HUES64 (cell line): ENCODE measurements around the gene SOST.

ENCODE experiments used
- H3K27ac ChIP-seq: 2 replicates; pipeline ENCODE4 v1.7.0; 2013; ENCODE audit warnings: low read depth, low read length, inconsistent platforms
- H3K27me3 ChIP-seq: 2 replicates; pipeline ENCODE4 v1.6.1; 2013; ENCODE audit warnings: mild to moderate bottlenecking, low read length; ENCODE audit not compliant: insufficient read depth
- H3K36me3 ChIP-seq: 2 replicates; pipeline ENCODE4 v1.6.1; 2013; ENCODE audit warnings: mild to moderate bottlenecking, low read length; ENCODE audit not compliant: insufficient read depth
- H3K4me1 ChIP-seq: 2 replicates; pipeline ENCODE4 v1.6.1; 2013; ENCODE audit warnings: mild to moderate bottlenecking, low read length, moderate library complexity; ENCODE audit not compliant: insufficient read depth
- H3K4me3 ChIP-seq: 2 replicates; pipeline ENCODE4 v1.5.1; 2013; ENCODE audit warnings: mild to moderate bottlenecking, low read length, moderate library complexity
- H3K9ac ChIP-seq: 2 replicates; pipeline ENCODE4 v1.6.1; 2013; ENCODE audit warnings: mild to moderate bottlenecking, low read depth, low read length
- H3K9me3 ChIP-seq: 2 replicates; pipeline ENCODE4 v1.6.1; 2013; ENCODE audit warnings: low read depth, low read length; ENCODE audit not compliant: insufficient read depth
- WGBS: fragments of 150-250, 120-280 bp; methylation state at CpG from one replicate; pipeline ENCODE4 v1.1.7; 2013; ENCODE audit warnings: missing lambda C conversion rate; 5-methylcytosine and 5-hydroxymethylcytosine counted together

SOST gene

GRCh38 chr17:43720311-43721060 is 38.1 kb downstream of the SOST start:
- Histone ChIP-seq H3K9ac (peak overlapping the region; percentile 88), H3K36me3 (no peaks in the 10 kb centered on the region), H3K27ac (peak overlapping the region; percentile 72), H3K4me1 (peaks cover 16% of the 10 kb centered on the region), H3K27me3 (peaks cover 4% of the 10 kb centered on the region), H3K4me3 (peak overlapping the region; percentile 63), H3K9me3 (no peaks in the 10 kb centered on the region)
- 4% methylated on average over 63 of the region's 64 CpGs for WGBS

- Histone ChIP-seq H3K27ac (no peak overlapping the region), H3K9me3 (no peaks in the 10 kb centered on the region), H3K4me3 (no peak overlapping the region), H3K4me1 (peaks cover 16% of the 10 kb centered on the region), H3K27me3 (peaks cover 13% of the 10 kb centered on the region), H3K9ac (no peak overlapping the region), H3K36me3 (no peaks in the 10 kb centered on the region)
- 95% methylated on average over 3 of the region's 3 CpGs for WGBS
Observed at GRCh38 chr17:43719578-43719977, 39.0 kb downstream of the SOST start.

- 25% methylated on average over 5 of the region's 5 CpGs for WGBS
- peaks cover 21% of the 10 kb centered on the region for H3K4me1 ChIP-seq
- H3K27ac ChIP-seq: no peak overlapping the region
Observed at GRCh38 chr17:43718544-43718943, 40.0 kb downstream of the SOST start.

GRCh38 chr17:43717913-43718312 is 40.7 kb downstream of the SOST start:
- H3K9ac ChIP-seq: no peak overlapping the region
- H3K36me3 ChIP-seq: no peaks in the 10 kb centered on the region
- 75% methylated on average over 5 of the region's 6 CpGs for WGBS
- no peaks in the 10 kb centered on the region for H3K9me3 ChIP-seq
- H3K4me1 ChIP-seq: peaks cover 24% of the 10 kb centered on the region
- no peak overlapping the region for H3K4me3 ChIP-seq
- H3K27ac ChIP-seq: no peak overlapping the region
- peaks cover 30% of the 10 kb centered on the region for H3K27me3 ChIP-seq

More at GRCh38 chr17:43718544-43718943, 40.0 kb downstream of the SOST start:
- no peak overlapping the region for H3K4me3 ChIP-seq
- H3K9ac ChIP-seq: no peak overlapping the region
- H3K27me3 ChIP-seq: peaks cover 24% of the 10 kb centered on the region
- no peaks in the 10 kb centered on the region for H3K9me3 ChIP-seq
- H3K36me3 ChIP-seq: no peaks in the 10 kb centered on the region

GRCh38 chr17:43714465-43715149 is 44.0 kb downstream of the SOST start:
- H3K36me3 ChIP-seq: no peaks in the 10 kb centered on the region
- 84% methylated on average over 4 of the region's 4 CpGs for WGBS
- peaks cover 41% of the 10 kb centered on the region for H3K27me3 ChIP-seq
- peaks cover 16% of the 10 kb centered on the region for H3K4me1 ChIP-seq
- no peak overlapping the region for H3K27ac ChIP-seq
- H3K9me3 ChIP-seq: no peaks in the 10 kb centered on the region
- H3K4me3 ChIP-seq: peak overlapping the region; percentile 60; the same call in 1 of the 2 replicates
- H3K9ac ChIP-seq: no peak overlapping the region

GRCh38 chr17:43713494-43714162 is 45.0 kb downstream of the SOST start:
- Histone ChIP-seq H3K4me1 (peaks cover 16% of the 10 kb centered on the region), H3K4me3 (peak overlapping the region; percentile 60), H3K9me3 (no peaks in the 10 kb centered on the region), H3K27ac (no peak overlapping the region), H3K9ac (peak overlapping the region; percentile 60; the same call in 1 of the 2 replicates), H3K27me3 (peaks cover 41% of the 10 kb centered on the region), H3K36me3 (no peaks in the 10 kb centered on the region)
- WGBS: 2% methylated on average over 53 of the region's 53 CpGs

- no peaks in the 10 kb centered on the region for H3K9me3 ChIP-seq
- no peaks in the 10 kb centered on the region for H3K36me3 ChIP-seq
- H3K27me3 ChIP-seq: peaks cover 41% of the 10 kb centered on the region
- H3K27ac ChIP-seq: no peak overlapping the region
- no peak overlapping the region for H3K4me3 ChIP-seq
- no peak overlapping the region for H3K9ac ChIP-seq
- WGBS: 96% methylated on average over 6 of the region's 6 CpGs
- peaks cover 8% of the 10 kb centered on the region; the same call in 1 of the 2 replicates for H3K4me1 ChIP-seq
Observed at GRCh38 chr17:43712397-43712796, 46.2 kb downstream of the SOST start.

GRCh38 chr17:43710101-43710500 is 48.5 kb downstream of the SOST start:
- no peak overlapping the region for H3K9ac ChIP-seq
- H3K27me3 ChIP-seq: peaks cover 33% of the 10 kb centered on the region
- no peaks in the 10 kb centered on the region for H3K9me3 ChIP-seq
- WGBS: 92% methylated on average over 6 of the region's 6 CpGs
- no peak overlapping the region for H3K4me3 ChIP-seq
- no peak overlapping the region for H3K27ac ChIP-seq
- H3K36me3 ChIP-seq: no peaks in the 10 kb centered on the region
- peaks cover 8% of the 10 kb centered on the region; the same call in 1 of the 2 replicates for H3K4me1 ChIP-seq

- H3K27me3 ChIP-seq: peaks cover 24% of the 10 kb centered on the region
- H3K9me3 ChIP-seq: no peaks in the 10 kb centered on the region
- no peak overlapping the region for H3K9ac ChIP-seq
- H3K36me3 ChIP-seq: no peaks in the 10 kb centered on the region
- WGBS: 93% methylated on average over 4 of the region's 4 CpGs
- no peak overlapping the region for H3K27ac ChIP-seq
- no peak overlapping the region for H3K4me3 ChIP-seq
- peaks cover 9% of the 10 kb centered on the region; the same call in 1 of the 2 replicates for H3K4me1 ChIP-seq
Observed at GRCh38 chr17:43709210-43709609, 49.4 kb downstream of the SOST start.

- Histone ChIP-seq H3K9me3 (no peaks in the 10 kb centered on the region), H3K27ac (no peak overlapping the region), H3K4me1 (peaks cover 3% of the 10 kb centered on the region; the same call in 1 of the 2 replicates), H3K27me3 (peaks cover 4% of the 10 kb centered on the region), H3K4me3 (no peak overlapping the region), H3K36me3 (no peaks in the 10 kb centered on the region), H3K9ac (no peak overlapping the region)
- 93% methylated on average over 4 of the region's 5 CpGs for WGBS
Observed at GRCh38 chr17:43707184-43707583, 51.4 kb downstream of the SOST start.

GRCh38 chr17:43706235-43706634 is 52.4 kb downstream of the SOST start:
- Histone ChIP-seq H3K27ac (no peak overlapping the region), H3K4me1 (peaks cover 5% of the 10 kb centered on the region; the same call in 1 of the 2 replicates), H3K9ac (no peak overlapping the region), H3K9me3 (no peaks in the 10 kb centered on the region), H3K27me3 (no peaks in the 10 kb centered on the region), H3K36me3 (no peaks in the 10 kb centered on the region), H3K4me3 (no peak overlapping the region)
- 94% methylated on average over 5 of the region's 5 CpGs for WGBS
